DOHH2 (cell line): ENCODE measurements around the gene TADA1.

Experiments
- CTCF ChIP-seq: fragments of 200-600 bp; sonication (generic); IDR thresholded peaks from one replicate; pipeline ENCODE4 v1.5.1; 2014; ENCODE audit warnings: antibody characterized with exemption, mild to moderate bottlenecking, low read depth, low read length; ENCODE audit not compliant: poor library complexity, severe bottlenecking
- EZH2phosphoT487 ChIP-seq: fragments of 200-600 bp; sonication (generic); IDR thresholded peaks from 2 replicates; pipeline ENCODE4 v1.6.1; 2017; ENCODE audit warnings: borderline replicate concordance, mild to moderate bottlenecking, antibody characterized with exemption, low read length, moderate library complexity, mixed read lengths

- no peak for TF ChIP-seq CTCF
- no peak for TF ChIP-seq EZH2phosphoT487
These were observed 746 bp downstream of the TADA1 start for GRCh38 chr1:166875302-166875733.
